CD14-positive monocyte (primary cell): ENCODE data around the gene LRP6. TPM values are rescaled to one million over a fixed set of nuclear protein-coding genes. Genes with fewer than 3 reads are reported as not detected.
A peak's percentile ranks its signal among the peaks of the same experiment; 100 is the strongest.
"Not testable (repeated sequence)": the region's sequence is repeated elsewhere in the genome, so short reads cannot be mapped to it uniquely, and the experiment has no call there.

ENCODE experiments used
- DNase-seq, 3 donors: peaks; one replicate each; pipeline ENCODE4 v3.0.0-alpha.2; 2011 to 2022
- H2AFZ ChIP-seq: 2 replicates; pipeline ENCODE4 v1.6.0; 2012; ENCODE audit warnings: mild to moderate bottlenecking, low read depth, low read length, inconsistent platforms; ENCODE audit not compliant: insufficient read depth, poor library complexity, severe bottlenecking
- H3K27ac ChIP-seq, 2 donors: 1 replicate in 1 of 2; 2 replicates in 1 of 2; pipeline ENCODE4 v1.5.1; 2012 to 2013; ENCODE audit warnings: low read length in 2 of 2, control low read depth in 1 of 2, inconsistent platforms in 1 of 2, low read depth in 1 of 2, mild to moderate bottlenecking in 1 of 2
- H3K27me3 ChIP-seq, 2 donors: one replicate each; pipeline versions ENCODE4 v1.6.0 to v1.6.1; 2011 to 2013; ENCODE audit warnings: low read length in 2 of 2; ENCODE audit not compliant: control insufficient read depth in 2 of 2, insufficient read depth in 2 of 2
- H3K36me3 ChIP-seq, 2 donors: replicated peaks in 1 of 2; 1 replicate in 1 of 2; 2 replicates in 1 of 2; pipeline versions ENCODE4 v1.5.1 to v1.6.1; 2012 to 2013; ENCODE audit warnings: low read length in 2 of 2, control low read depth in 1 of 2, inconsistent platforms in 1 of 2, mild to moderate bottlenecking in 1 of 2; ENCODE audit not compliant: insufficient read depth in 2 of 2, control insufficient read depth in 1 of 2
- H3K4me1 ChIP-seq, 2 donors: 1 replicate in 1 of 2; 2 replicates in 1 of 2; pipeline versions ENCODE4 v1.5.1 to v1.6.1; 2012 to 2013; ENCODE audit warnings: low read length in 2 of 2, control low read depth in 1 of 2, inconsistent platforms in 1 of 2, mild to moderate bottlenecking in 1 of 2, moderate library complexity in 1 of 2; ENCODE audit not compliant: insufficient read depth in 2 of 2, control insufficient read depth in 1 of 2
- H3K4me2 ChIP-seq: replicated peaks from 2 replicates; pipeline ENCODE3; 2012; ENCODE audit warnings: low read length, moderate library complexity, mild to moderate bottlenecking; ENCODE audit not compliant: poor library complexity, severe bottlenecking; ENCODE audit errors: extremely low read depth
- H3K4me3 ChIP-seq, 3 experiments: fragments of 200-600 bp in 1 of 3; sonication (generic) in 1 of 3; replicated peaks in 1 of 3; 1 replicate in 2 of 3; 2 replicates in 1 of 3; pipeline ENCODE4 v1.5.1; 2011 to 2013; ENCODE audit warnings: low read length in 3 of 3, mild to moderate bottlenecking in 3 of 3, control low read depth in 2 of 3, low read depth in 2 of 3, inconsistent platforms in 1 of 3, moderate library complexity in 1 of 3
- H3K79me2 ChIP-seq: 2 replicates; pipeline ENCODE4 v1.6.0; 2012; ENCODE audit warnings: mild to moderate bottlenecking, control low read depth, inconsistent platforms, low read length, moderate library complexity; ENCODE audit not compliant: insufficient read depth
- H3K9ac ChIP-seq: 2 replicates; pipeline ENCODE4 v1.6.0; 2017; ENCODE audit warnings: low read length, mild to moderate bottlenecking; ENCODE audit not compliant: insufficient read depth, poor library complexity, severe bottlenecking
- H3K9me3 ChIP-seq, 2 donors: replicated peaks in 1 of 2; 1 replicate in 1 of 2; 2 replicates in 1 of 2; pipeline versions ENCODE4 v1.5.1 to v1.6.1; 2012 to 2013; ENCODE audit warnings: low read length in 2 of 2, control low read depth in 1 of 2; ENCODE audit not compliant: control insufficient read depth in 1 of 2, insufficient read depth in 1 of 2
- H4K20me1 ChIP-seq: 2 replicates; pipeline ENCODE4 v1.6.0; 2012; ENCODE audit warnings: mild to moderate bottlenecking, low read length, control low read depth, moderate library complexity; ENCODE audit not compliant: insufficient read depth
- H3K27ac Mint-ChIP-seq, 7 donors: one replicate each; pipeline ENCODE4 v1.8.0; 2020; ENCODE audit warnings: mild to moderate bottlenecking in 7 of 7, mixed read lengths in 7 of 7, moderate library complexity in 6 of 7, inconsistent platforms in 2 of 7
- H3K27me3 Mint-ChIP-seq, 3 donors: one replicate each; pipeline ENCODE4 v1.8.0; 2021 to 2022; ENCODE audit warnings: low read depth in 3 of 3, mild to moderate bottlenecking in 3 of 3, mixed read lengths in 3 of 3, moderate library complexity in 3 of 3, inconsistent platforms in 1 of 3
- H3K36me3 Mint-ChIP-seq, 2 donors: one replicate each; pipeline ENCODE4 v1.8.0; 2020; ENCODE audit warnings: mixed read lengths in 2 of 2, inconsistent platforms in 1 of 2, mild to moderate bottlenecking in 1 of 2
- H3K4me1 Mint-ChIP-seq: one replicate; pipeline ENCODE4 v1.8.0; 2020; ENCODE audit warnings: mild to moderate bottlenecking, mixed read lengths
- H3K4me3 Mint-ChIP-seq, 2 donors: one replicate each; pipeline ENCODE4 v1.8.0; 2020; ENCODE audit warnings: mild to moderate bottlenecking in 2 of 2, mixed read lengths in 2 of 2, moderate library complexity in 1 of 2
- H3K9me3 Mint-ChIP-seq, 7 donors: one replicate each; pipeline ENCODE4 v1.8.0; 2020 to 2022; ENCODE audit warnings: mixed read lengths in 7 of 7, mild to moderate bottlenecking in 6 of 7, moderate library complexity in 6 of 7, inconsistent platforms in 2 of 7
- CTCF ChIP-seq: fragments of 200-600 bp; IDR thresholded peaks from one replicate; pipeline ENCODE4 v1.8.0; 2022; ENCODE audit warnings: antibody characterized with exemption, mild to moderate bottlenecking
- WGBS: methylation state at CpG from one replicate; pipeline ENCODE4 v1.1.5; 2013; ENCODE audit warnings: missing lambda C conversion rate; ENCODE audit not compliant: insufficient coverage; 5-methylcytosine and 5-hydroxymethylcytosine counted together
- intact Hi-C, 2 donors: fragments of 100-400 bp; cut with micrococcal nuclease; formaldehyde crosslinking; loops; one replicate each; pipeline versions ENCODE4 v1.15.0 to v1.15.1; 2023
- polyA plus RNA-seq, 3 donors: library from polyadenylated mRNA; depleted of rRNA in 1 of 3; unstranded in 2 of 3; stranded (reverse) in 1 of 3; fragments of 300-500 nt in 2 of 3; fragments of >200 nt in 1 of 3; fragmentation: Illumina TruSeq in 2 of 3; gene quantifications; 1 replicate in 2 of 3; 2 replicates in 1 of 3; pipeline ENCODE4 v1.2.3, GENCODE V29; 2012 to 2021

Gene LRP6
- polyA plus RNA-seq, 3 donors: 0.08 TPM; not detected in 2

- Histone ChIP-seq H3K4me2 (no peak overlapping the region), H4K20me1 (no peaks in the 10 kb centered on the region), H3K9ac (no peak overlapping the region), H2AFZ (no peak overlapping the region), H3K36me3 (no peaks in the 10 kb centered on the region), H3K27ac (no peak overlapping the region), H3K27me3 (no peaks in the 10 kb centered on the region), H3K4me3 (no peak overlapping the region), H3K79me2 (no peaks in the 10 kb centered on the region), H3K9me3 (peaks cover 0 to 5% of the 10 kb centered on the region in 2 donors), H3K4me1 (no peaks in the 10 kb centered on the region)
- WGBS: 100% methylated on average over 1 of the region's 4 CpGs
- DNase-seq: no peak
- Mint-ChIP-seq H3K4me3 (no peak overlapping the region), H3K36me3 (no peaks in the 10 kb centered on the region), H3K4me1 (no peaks in the 10 kb centered on the region), H3K27me3 (peaks cover 0 to 5% (median 0%) of the 10 kb centered on the region in 3 donors), H3K27ac (no peak overlapping the region), H3K9me3 (peaks cover 4 to 14% (median 7%) of the 10 kb centered on the region in 7 donors)
- intact Hi-C loops: no loop called here
- no peak for TF ChIP-seq CTCF
Observed at GRCh38 chr12:12115514-12115913, 151.3 kb downstream of the LRP6 start.

- H3K4me1 Mint-ChIP-seq, H3K36me3 Mint-ChIP-seq, H3K4me2 ChIP-seq, intact Hi-C loops, H4K20me1 ChIP-seq, H3K27me3 ChIP-seq, H3K79me2 ChIP-seq, H3K36me3 ChIP-seq, H3K27ac ChIP-seq, H2AFZ ChIP-seq, H3K9ac ChIP-seq, H3K4me1 ChIP-seq, H3K27me3 Mint-ChIP-seq: not testable (repeated sequence)
- peak overlapping the region in 1 of 2 donors; percentile 75 for H3K4me3 Mint-ChIP-seq
- H3K27ac Mint-ChIP-seq: peak overlapping the region in 1 of 7 donors; percentile 54
- peaks cover 27 to 29% of the 10 kb centered on the region in 2 donors for H3K9me3 ChIP-seq
- peaks cover 24 to 53% (median 43%) of the 10 kb centered on the region in 7 donors for H3K9me3 Mint-ChIP-seq
- peak in 1 of 3 donors; percentile 6 for DNase-seq
- 71% methylated on average over 6 of the region's 37 CpGs for WGBS
- H3K4me3 ChIP-seq: peak overlapping the region in 1 of 3 experiments; percentile 32
Observed at GRCh38 chr12:12110923-12111555, 155.8 kb downstream of the LRP6 start.
